ENCODE measurements around the gene ARID1B.

Gene ARID1B

GRCh38 chr6:157073596-157073995 lies 296.4 kb downstream of the ARID1B start:
- Histone ChIP-seq H3K27ac (no peak overlapping the region), H3K27me3 (ENCODE audit: control insufficient read depth, insufficient read depth, low read length) (no peaks in the 10 kb centered on the region), H3K4me2 (ENCODE audit: low read length) (no peak overlapping the region), H3K9ac (no peak overlapping the region), H3K4me3 (ENCODE audit: low read depth, low read length) (no peak overlapping the region), H3K36me3 (ENCODE audit: control insufficient read depth, insufficient read depth, low read length) (no peaks in the 10 kb centered on the region), H3K4me1 (peaks cover 2% of the 10 kb centered on the region), H3K79me2 (peaks cover 36% of the 10 kb centered on the region), H2AFZ (no peak overlapping the region), H3K9me3 (ENCODE audit: control insufficient read depth, low read length) (no peaks in the 10 kb centered on the region)
- TF ChIP-seq CTCF (IDR thresholded peaks at IDR 0.05) = no peak

- H3K27ac ChIP-seq = no peak overlapping the region
- no peak overlapping the region for H3K4me2 ChIP-seq (ENCODE audit: low read length)
Measured at GRCh38 chr6:157074969-157075368, 297.8 kb downstream of the ARID1B start.

GRCh38 chr6:157075549-157076450 lies 298.6 kb downstream of the ARID1B start:
- Histone ChIP-seq H3K4me3 (ENCODE audit: low read depth, low read length) (no peak overlapping the region), H3K27ac (no peak overlapping the region), H3K27me3 (ENCODE audit: control insufficient read depth, insufficient read depth, low read length) (no peaks in the 10 kb centered on the region), H3K4me2 (ENCODE audit: low read length) (no peak overlapping the region), H3K9ac (no peak overlapping the region), H3K79me2 (peaks cover 27% of the 10 kb centered on the region), H3K36me3 (ENCODE audit: control insufficient read depth, insufficient read depth, low read length) (no peaks in the 10 kb centered on the region), H2AFZ (no peak overlapping the region), H3K4me1 (no peaks in the 10 kb centered on the region), H3K9me3 (ENCODE audit: control insufficient read depth, low read length) (no peaks in the 10 kb centered on the region)
- no peak for TF ChIP-seq CTCF (IDR thresholded peaks at IDR 0.05)

More at GRCh38 chr6:157074969-157075368, 297.8 kb downstream of the ARID1B start:
- no peaks in the 10 kb centered on the region for H3K9me3 ChIP-seq (ENCODE audit: control insufficient read depth, low read length)
- no peaks in the 10 kb centered on the region for H3K36me3 ChIP-seq (ENCODE audit: control insufficient read depth, insufficient read depth, low read length)
- H3K9ac ChIP-seq = no peak overlapping the region
- H3K4me3 ChIP-seq (ENCODE audit: low read depth, low read length) = no peak overlapping the region
- TF ChIP-seq CTCF (IDR thresholded peaks at IDR 0.05) = no peak
- H2AFZ ChIP-seq = no peak overlapping the region
- H3K27me3 ChIP-seq (ENCODE audit: control insufficient read depth, insufficient read depth, low read length) = no peaks in the 10 kb centered on the region
- peaks cover 27% of the 10 kb centered on the region for H3K79me2 ChIP-seq
- no peaks in the 10 kb centered on the region for H3K4me1 ChIP-seq

GRCh38 chr6:157076451-157076822 lies 299.3 kb downstream of the ARID1B start:
- Histone ChIP-seq H3K9me3 (ENCODE audit: control insufficient read depth, low read length) (no peaks in the 10 kb centered on the region), H2AFZ (no peak overlapping the region), H3K4me3 (ENCODE audit: low read depth, low read length) (no peak overlapping the region), H3K27me3 (ENCODE audit: control insufficient read depth, insufficient read depth, low read length) (no peaks in the 10 kb centered on the region), H3K9ac (no peak overlapping the region), H3K36me3 (ENCODE audit: control insufficient read depth, insufficient read depth, low read length) (no peaks in the 10 kb centered on the region), H3K4me2 (ENCODE audit: low read length) (no peak overlapping the region), H3K79me2 (peaks cover 27% of the 10 kb centered on the region), H3K27ac (no peak overlapping the region), H3K4me1 (no peaks in the 10 kb centered on the region)
- no peak for TF ChIP-seq CTCF (IDR thresholded peaks at IDR 0.05)

GRCh38 chr6:157077251-157077650 lies 300.1 kb downstream of the ARID1B start:
- Histone ChIP-seq H3K4me3 (ENCODE audit: low read depth, low read length) (no peak overlapping the region), H2AFZ (no peak overlapping the region), H3K27ac (no peak overlapping the region), H3K27me3 (ENCODE audit: control insufficient read depth, insufficient read depth, low read length) (no peaks in the 10 kb centered on the region), H3K9ac (no peak overlapping the region), H3K9me3 (ENCODE audit: control insufficient read depth, low read length) (no peaks in the 10 kb centered on the region), H3K79me2 (peaks cover 27% of the 10 kb centered on the region), H3K36me3 (ENCODE audit: control insufficient read depth, insufficient read depth, low read length) (no peaks in the 10 kb centered on the region), H3K4me2 (ENCODE audit: low read length) (no peak overlapping the region), H3K4me1 (no peaks in the 10 kb centered on the region)
- no peak for TF ChIP-seq CTCF (IDR thresholded peaks at IDR 0.05)
